Endothelial cell of umbilical vein (primary cell): ENCODE measurements around the gene CDK11B. TPM values are rescaled to one million over a fixed set of nuclear protein-coding genes. Genes with fewer than 3 reads are reported as not detected.

Experiments used
- BruUV-seq: library from RNA; stranded (reverse); fragments of 400-500 nt; replicated peaks from 2 replicates; lab custom pipeline; 2021; lab: Mats Ljungman, UMichigan
- CTCF ChIA-PET: fragments of 300-600, 350-600 bp; sonication (Branson Sonifier 250); formaldehyde crosslinking; loops from one replicate; lab custom pipeline; 2021; ENCODE audit warnings: antibody characterized with exemption, inconsistent platforms; lab: Charles Lee
- POLR2A ChIA-PET: fragments of 300-600, 350-600 bp; sonication (Branson Sonifier 250); formaldehyde crosslinking; loops from one replicate; lab custom pipeline; 2021; ENCODE audit warnings: antibody characterized with exemption, inconsistent platforms; lab: Charles Lee
- DNase-seq: peaks from one replicate; pipeline ENCODE4 v3.0.0-alpha.2; 2011; ENCODE audit warnings: low read depth, low spot score
- FAIRE-seq: peaks from 2 replicates; lab custom pipeline; 2011; peaks lifted over from hg19 to GRCh38; lab: Jason Lieb, UNC
- H2AFZ ChIP-seq: 2 replicates; pipeline ENCODE4 v1.6.0; 2012; ENCODE audit warnings: low read depth, low read length, control low read depth, inconsistent platforms
- H3K27ac ChIP-seq: 2 replicates; pipeline ENCODE4 v1.5.1; 2011; ENCODE audit warnings: low read depth, mild to moderate bottlenecking, control low read depth, low read length, moderate library complexity; ENCODE audit not compliant: insufficient read depth
- H3K27me3 ChIP-seq, 2 experiments: 2 replicates each; pipeline versions ENCODE4 v1.6.0 to v1.6.1; 2011; ENCODE audit warnings: low read length in 2 of 2, mixed read lengths in 1 of 2; ENCODE audit not compliant: control insufficient read depth in 2 of 2, insufficient read depth in 2 of 2
- H3K36me3 ChIP-seq, 2 experiments: 2 replicates in 1 of 2; 3 replicates in 1 of 2; pipeline ENCODE4 v1.5.1; 2011; ENCODE audit warnings: low read length in 2 of 2, mild to moderate bottlenecking in 1 of 2, moderate library complexity in 1 of 2; ENCODE audit not compliant: control insufficient read depth in 2 of 2, insufficient read depth in 2 of 2; ENCODE audit errors: extremely low read depth in 1 of 2
- H3K4me1 ChIP-seq: 3 replicates; pipeline ENCODE4 v1.5.1; 2011; ENCODE audit warnings: mild to moderate bottlenecking, low read length; ENCODE audit not compliant: control insufficient read depth, insufficient read depth; ENCODE audit errors: extremely low read depth
- H3K4me2 ChIP-seq: 2 replicates; pipeline ENCODE4 v1.6.1; 2011; ENCODE audit warnings: low read length, control low read depth, mixed read lengths; ENCODE audit not compliant: insufficient read depth
- H3K4me3 ChIP-seq, 3 experiments: fragments of 200-600 bp in 1 of 3; sonication (generic), shearing (Covaris generic) in 1 of 3; replicated peaks in 1 of 3; 2 replicates each; pipeline ENCODE4 v1.5.1; 2011 to 2016; ENCODE audit warnings: control low read depth in 3 of 3, low read length in 3 of 3, mild to moderate bottlenecking in 2 of 3, inconsistent platforms in 1 of 3, low read depth in 1 of 3, moderate library complexity in 1 of 3; ENCODE audit not compliant: insufficient read depth in 1 of 3
- H3K79me2 ChIP-seq: 2 replicates; pipeline ENCODE4 v1.6.0; 2012; ENCODE audit warnings: low read length, inconsistent platforms; ENCODE audit not compliant: control insufficient read depth, insufficient read depth
- H3K9ac ChIP-seq: replicated peaks from 2 replicates; pipeline ENCODE3; 2011; ENCODE audit warnings: low read length, control low read depth; ENCODE audit not compliant: insufficient read depth; ENCODE audit errors: extremely low read depth
- H3K9me1 ChIP-seq: replicated peaks from 3 replicates; pipeline ENCODE4 v1.6.0; 2011; ENCODE audit warnings: mild to moderate bottlenecking, low read length; ENCODE audit not compliant: control insufficient read depth, insufficient read depth; ENCODE audit errors: extremely low read depth
- H3K9me3 ChIP-seq: replicated peaks from 2 replicates; pipeline ENCODE4 v1.5.1; 2012; ENCODE audit warnings: low read length, inconsistent platforms; ENCODE audit not compliant: control insufficient read depth, insufficient read depth
- H4K20me1 ChIP-seq: replicated peaks from 2 replicates; pipeline ENCODE3; 2011; ENCODE audit warnings: mild to moderate bottlenecking, low read length; ENCODE audit not compliant: control insufficient read depth, insufficient read depth; ENCODE audit errors: extremely low read depth
- EZH2 ChIP-seq: IDR thresholded peaks from 2 replicates; pipeline ENCODE4 v1.6.1; 2012; ENCODE audit warnings: borderline replicate concordance, low read depth, mild to moderate bottlenecking, moderate library complexity, low read length, inconsistent platforms; ENCODE audit not compliant: severe bottlenecking
- FOS ChIP-seq: IDR thresholded peaks from 2 replicates; pipeline ENCODE4 v1.6.1; 2011; ENCODE audit warnings: mild to moderate bottlenecking, low read length, moderate library complexity, borderline replicate concordance; ENCODE audit not compliant: insufficient read depth
- GATA2 ChIP-seq: IDR thresholded peaks from 2 replicates; pipeline ENCODE4 v1.7.0; 2011; ENCODE audit warnings: low read depth, mild to moderate bottlenecking, moderate library complexity, mixed read lengths, low read length; ENCODE audit not compliant: insufficient read length, insufficient read depth
- JUN ChIP-seq: IDR thresholded peaks from 2 replicates; pipeline ENCODE4 v1.6.1; 2011; ENCODE audit warnings: borderline replicate concordance, low read depth; ENCODE audit not compliant: insufficient read length, insufficient read depth
- MYC ChIP-seq: IDR thresholded peaks from one replicate; pipeline ENCODE4 v1.6.1; 2011; ENCODE audit warnings: mild to moderate bottlenecking, low read depth, low read length
- POLR2AphosphoS5 ChIP-seq: IDR thresholded peaks from 2 replicates; pipeline ENCODE4 v1.6.1; 2012; ENCODE audit warnings: low read depth, mild to moderate bottlenecking, control low read depth, low read length, moderate library complexity; ENCODE audit not compliant: insufficient read depth
- dilution Hi-C: fragments of 300-500 bp; cut with MboI; formaldehyde crosslinking; loops from one replicate; pipeline ENCODE4 v1.15.0; 2019; ENCODE audit warnings: low sequenced_read_pairs; ENCODE audit not compliant: extremely low pct_ligation_motif_present
- intact Hi-C: fragments of 100-400 bp; cut with micrococcal nuclease; formaldehyde crosslinking; loops from one replicate; pipeline ENCODE4 v1.10.0; 2022
- polyA plus RNA-seq, 4 experiments: library from polyadenylated mRNA; depleted of rRNA in 3 of 4; stranded (reverse) in 3 of 4; unstranded in 1 of 4; fragments of >200 nt; gene quantifications; 2 replicates each; pipeline versions ENCODE4 v1.2.1 to v1.2.3, GENCODE V29; 2011 to 2012; ENCODE audit warnings: missing spikeins in 1 of 4
- total RNA-seq: library from RNA; stranded (reverse); gene quantifications from 2 replicates; pipeline ENCODE4 v1.2.3, GENCODE V29; 2021
- TF ChIP-seq, protein P1 (sequence below), 2 donors: IDR thresholded peaks; 1 replicate in 1 of 2; 2 replicates in 1 of 2; pipeline ENCODE4 v1.5.1; 2011; ENCODE audit warnings: low read length in 2 of 2, mild to moderate bottlenecking in 2 of 2, moderate library complexity in 2 of 2, control low read depth in 1 of 2, inconsistent platforms in 1 of 2, low read depth in 1 of 2; ENCODE audit not compliant: insufficient read depth in 1 of 2; ENCODE audit errors: extremely low read depth in 1 of 2
- TF ChIP-seq, protein P2 (sequence below): IDR thresholded peaks from 2 replicates; pipeline ENCODE4 v1.6.1; 2011; ENCODE audit not compliant: insufficient read depth, insufficient read length

Gene CDK11B
- total and polyA plus RNA-seq, 2 donors (not counting 3 experiments of a cell fraction or from before 2014, with no cell fraction given): 16.4 to 32.0 TPM

DNA sequence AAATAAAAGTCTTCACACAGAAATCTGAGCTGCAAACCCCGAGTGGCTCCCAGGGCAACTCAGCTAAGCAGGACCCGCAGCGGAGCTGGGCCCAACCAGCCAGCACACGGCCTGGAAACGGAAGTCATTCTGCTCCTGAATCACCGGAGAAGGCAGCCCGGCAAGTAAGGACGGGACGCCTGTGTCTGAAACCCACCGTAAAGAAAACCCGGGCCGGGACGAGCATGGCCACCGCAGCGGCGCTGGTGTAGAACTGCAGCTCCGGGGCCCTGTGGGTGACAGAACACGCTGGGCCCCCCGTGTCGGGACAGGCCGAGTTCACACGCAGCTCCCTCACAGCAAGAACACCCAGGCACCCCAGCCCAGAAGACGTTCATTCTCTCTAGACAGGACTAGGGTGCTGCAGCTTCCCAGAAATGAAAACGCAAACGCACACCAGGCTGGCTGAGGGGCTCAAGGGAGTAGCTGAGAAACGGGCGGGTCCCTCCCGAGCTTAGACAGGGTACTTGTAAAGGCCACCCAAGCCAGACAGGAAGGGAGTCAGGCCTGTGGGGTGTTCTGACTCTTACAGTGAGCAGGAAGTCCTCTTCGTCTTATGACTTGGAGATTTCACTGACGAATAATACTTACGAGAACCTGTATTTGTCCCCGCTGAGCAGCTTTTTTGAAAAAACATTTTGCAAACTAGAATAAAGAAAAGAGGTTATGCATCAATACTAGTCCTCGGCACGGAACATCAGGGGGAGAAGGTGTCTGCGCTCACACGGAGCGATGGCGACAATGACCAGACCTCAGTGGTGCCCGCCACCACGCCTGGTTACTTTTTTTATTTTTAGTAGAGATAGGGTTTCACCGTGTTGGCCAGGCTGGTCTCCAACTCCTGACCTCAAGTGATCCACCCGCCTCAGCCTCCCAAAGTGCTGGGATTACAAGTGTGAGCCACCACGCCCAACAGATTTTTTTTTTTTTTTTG is 10.9 kb upstream of the CDK11B start:
- intact Hi-C loops: no loop called here
- H3K36me3 ChIP-seq: peaks cover 0 to 35% of the 10 kb centered on the region in 2 experiments
- H3K27me3 ChIP-seq: no peaks in the 10 kb centered on the region
- H2AFZ ChIP-seq: no peak overlapping the region
- H3K79me2 ChIP-seq: no peaks in the 10 kb centered on the region
- ChIA-PET CTCF (no interaction called here), POLR2A (no interaction called here)
- no peak overlapping the region for H3K27ac ChIP-seq
- DNase-seq (no peak), FAIRE-seq (no peak)
- H3K4me2 ChIP-seq: no peak overlapping the region
- no peaks in the 10 kb centered on the region for H3K9me1 ChIP-seq
- TF ChIP-seq JUN: no peak
- no peak for TF ChIP-seq GATA2
- no peak for TF ChIP-seq FOS
- no peak for TF ChIP-seq MYC
- TF ChIP-seq, protein P1, sequence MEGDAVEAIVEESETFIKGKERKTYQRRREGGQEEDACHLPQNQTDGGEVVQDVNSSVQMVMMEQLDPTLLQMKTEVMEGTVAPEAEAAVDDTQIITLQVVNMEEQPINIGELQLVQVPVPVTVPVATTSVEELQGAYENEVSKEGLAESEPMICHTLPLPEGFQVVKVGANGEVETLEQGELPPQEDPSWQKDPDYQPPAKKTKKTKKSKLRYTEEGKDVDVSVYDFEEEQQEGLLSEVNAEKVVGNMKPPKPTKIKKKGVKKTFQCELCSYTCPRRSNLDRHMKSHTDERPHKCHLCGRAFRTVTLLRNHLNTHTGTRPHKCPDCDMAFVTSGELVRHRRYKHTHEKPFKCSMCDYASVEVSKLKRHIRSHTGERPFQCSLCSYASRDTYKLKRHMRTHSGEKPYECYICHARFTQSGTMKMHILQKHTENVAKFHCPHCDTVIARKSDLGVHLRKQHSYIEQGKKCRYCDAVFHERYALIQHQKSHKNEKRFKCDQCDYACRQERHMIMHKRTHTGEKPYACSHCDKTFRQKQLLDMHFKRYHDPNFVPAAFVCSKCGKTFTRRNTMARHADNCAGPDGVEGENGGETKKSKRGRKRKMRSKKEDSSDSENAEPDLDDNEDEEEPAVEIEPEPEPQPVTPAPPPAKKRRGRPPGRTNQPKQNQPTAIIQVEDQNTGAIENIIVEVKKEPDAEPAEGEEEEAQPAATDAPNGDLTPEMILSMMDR (IDR thresholded peaks at IDR 0.05; ENCODE audit: extremely low read depth in 1 of 2, insufficient read depth in 1 of 2, low read depth in 1 of 2, low read length in 2 of 2): no peak
- no peak for TF ChIP-seq POLR2AphosphoS5
- no peak for TF ChIP-seq EZH2
- TF ChIP-seq, protein P2, sequence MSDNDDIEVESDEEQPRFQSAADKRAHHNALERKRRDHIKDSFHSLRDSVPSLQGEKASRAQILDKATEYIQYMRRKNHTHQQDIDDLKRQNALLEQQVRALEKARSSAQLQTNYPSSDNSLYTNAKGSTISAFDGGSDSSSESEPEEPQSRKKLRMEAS: no peak
- no peaks in the 10 kb centered on the region for H4K20me1 ChIP-seq
- H3K4me1 ChIP-seq: no peaks in the 10 kb centered on the region
- dilution Hi-C loops: no loop called here
- H3K9ac ChIP-seq: no peak overlapping the region
- no TSS peak for BruUV-seq
- no peak overlapping the region for H3K4me3 ChIP-seq
- no peaks in the 10 kb centered on the region for H3K9me3 ChIP-seq
